ENCODE measurements around the gene RARB. TPM values are rescaled to one million over a fixed set of nuclear protein-coding genes. Genes with fewer than 3 reads are reported as not detected.

Gene RARB
- total RNA-seq, 1 experiment from 2014 or later: 7.1 TPM

Small RNAs within 50 kb of the gene (small RNA-seq; reads per million reads assigned to genes)
- gene RF01161 (0.53 to 1.0 reads per million in 2 experiments), gene RF02271 (0 reads per million in 2 experiments)

Other genes with a start within 250 kb of the RARB start
- gene TOP2B, start 236.6 kb downstream of the RARB start, total RNA-seq (2014; rRNA removed; shearing (Covaris generic)): 84.9 and 90.3 TPM in 2 replicates

All from NCI-H460 (cell line).